Measurements from ENCODE around the gene TRAF5. TPM values are rescaled to one million over a fixed set of nuclear protein-coding genes. Genes with fewer than 3 reads are reported as not detected.

Gene TRAF5
- total RNA-seq, 2 donors from 2014 or later = 56.5 to 78.3 TPM

GRCh38 chr1:211313392-211313791 lies 13.2 kb upstream of the TRAF5 start:
- Histone ChIP-seq H3K9ac (ENCODE audit: extremely low read depth, low read length, poor library complexity, severe bottlenecking) (no peak overlapping the region), H3K4me1 (ENCODE audit: control insufficient read depth, insufficient read depth, low read length) (no peaks in the 10 kb centered on the region), H3K27me3 (ENCODE audit: control insufficient read depth, insufficient read depth, low read length, poor library complexity, severe bottlenecking) (no peaks in the 10 kb centered on the region), H3K9me3 (ENCODE audit: control insufficient read depth, low read length) (no peaks in the 10 kb centered on the region), H3K36me3 (ENCODE audit: control insufficient read depth, insufficient read depth, low read length) (peaks cover 78% of the 10 kb centered on the region), H3K27ac (ENCODE audit: low read depth, low read length) (no peak overlapping the region), H3K4me3 (ENCODE audit: low read length) (no peak overlapping the region)
- no peaks in the 10 kb centered on the region for H3K27me3 Mint-ChIP-seq (ENCODE audit: insufficient read depth)
- H3K9me3 Mint-ChIP-seq = no peaks in the 10 kb centered on the region
- peaks cover 32% of the 10 kb centered on the region for H3K36me3 Mint-ChIP-seq (ENCODE audit: low read depth)
- DNase-seq = no peak
- WGBS, 2 experiments (ENCODE audit: insufficient coverage in 1 of 2, insufficient read length in 1 of 2) = 95 to 98% methylated on average over 8 to 11 of the region's 11 CpGs
- no peak for TF ChIP-seq CTCF (conservative IDR thresholded peaks at IDR 0.05)
- H3K4me3 Mint-ChIP-seq = no peak overlapping the region
- peaks cover 10% of the 10 kb centered on the region for H3K4me1 Mint-ChIP-seq
- H3K27ac Mint-ChIP-seq = no peak overlapping the region

DNA sequence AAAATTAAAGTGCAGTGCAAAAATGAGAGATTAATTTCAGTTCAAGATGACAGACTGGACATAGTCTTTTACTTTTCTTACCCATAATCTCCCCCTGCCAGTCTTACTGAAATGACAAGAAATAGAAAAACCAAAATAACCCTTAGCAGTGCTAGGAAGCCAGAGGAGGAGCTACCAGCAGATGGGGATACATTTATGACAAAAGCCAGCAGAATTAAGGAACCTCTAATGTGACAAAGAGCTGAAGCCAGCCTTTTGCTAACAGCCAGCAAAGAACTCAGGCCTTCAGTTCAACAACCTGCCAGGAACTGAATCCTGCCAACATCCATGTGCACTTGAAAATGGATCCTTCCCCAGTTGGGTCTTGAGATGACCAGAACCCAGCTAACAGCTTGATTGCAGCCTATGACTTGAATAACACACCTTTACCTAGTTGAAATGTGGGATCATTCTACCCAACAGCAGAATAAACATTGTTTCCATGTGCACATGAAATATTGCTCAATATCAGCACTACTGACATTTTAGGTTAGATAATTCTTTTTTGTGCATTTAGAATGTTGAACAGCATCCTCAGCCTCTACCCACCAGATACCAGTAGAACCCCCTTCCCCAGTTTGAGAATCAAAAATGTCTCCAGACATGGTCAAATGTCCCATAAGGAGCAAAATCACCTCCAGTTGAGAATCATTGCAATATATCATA lies 7.9 kb upstream of the TRAF5 start:
- peaks cover 6% of the 10 kb centered on the region for H3K4me1 ChIP-seq (ENCODE audit: control insufficient read depth, insufficient read depth, low read length)
- H3K27me3 Mint-ChIP-seq (ENCODE audit: insufficient read depth) = no peaks in the 10 kb centered on the region
- no peak overlapping the region for H3K4me3 ChIP-seq (ENCODE audit: low read length)
- H3K27ac Mint-ChIP-seq = no peak overlapping the region
- TF ChIP-seq CTCF (conservative IDR thresholded peaks at IDR 0.05) = no peak
- H3K36me3 Mint-ChIP-seq (ENCODE audit: low read depth) = peaks cover 14% of the 10 kb centered on the region
- no peak overlapping the region for H3K4me3 Mint-ChIP-seq
- H3K9ac ChIP-seq (ENCODE audit: extremely low read depth, low read length, poor library complexity, severe bottlenecking) = no peak overlapping the region
- DNase-seq = no peak
- H3K36me3 ChIP-seq (ENCODE audit: control insufficient read depth, insufficient read depth, low read length) = peaks cover 38% of the 10 kb centered on the region
- no peak overlapping the region for H3K27ac ChIP-seq (ENCODE audit: low read depth, low read length)
- no peaks in the 10 kb centered on the region for H3K9me3 ChIP-seq (ENCODE audit: control insufficient read depth, low read length)
- H3K27me3 ChIP-seq (ENCODE audit: control insufficient read depth, insufficient read depth, low read length, poor library complexity, severe bottlenecking) = no peaks in the 10 kb centered on the region
- H3K4me1 Mint-ChIP-seq = peaks cover 4% of the 10 kb centered on the region
- no peaks in the 10 kb centered on the region for H3K9me3 Mint-ChIP-seq

GRCh38 chr1:211319892-211320291 lies 6.7 kb upstream of the TRAF5 start:
- Histone ChIP-seq H3K27me3 (ENCODE audit: control insufficient read depth, insufficient read depth, low read length, poor library complexity, severe bottlenecking) (no peaks in the 10 kb centered on the region), H3K4me1 (ENCODE audit: control insufficient read depth, insufficient read depth, low read length) (peaks cover 6% of the 10 kb centered on the region), H3K9ac (ENCODE audit: extremely low read depth, low read length, poor library complexity, severe bottlenecking) (no peak overlapping the region), H3K4me3 (ENCODE audit: low read length) (no peak overlapping the region), H3K27ac (ENCODE audit: low read depth, low read length) (no peak overlapping the region), H3K36me3 (ENCODE audit: control insufficient read depth, insufficient read depth, low read length) (peaks cover 26% of the 10 kb centered on the region), H3K9me3 (ENCODE audit: control insufficient read depth, low read length) (no peaks in the 10 kb centered on the region)
- H3K9me3 Mint-ChIP-seq = no peaks in the 10 kb centered on the region
- peaks cover 4% of the 10 kb centered on the region for H3K4me1 Mint-ChIP-seq
- H3K27me3 Mint-ChIP-seq (ENCODE audit: insufficient read depth) = no peaks in the 10 kb centered on the region
- TF ChIP-seq CTCF (conservative IDR thresholded peaks at IDR 0.05) = no peak
- no peak overlapping the region for H3K4me3 Mint-ChIP-seq
- peaks cover 7% of the 10 kb centered on the region for H3K36me3 Mint-ChIP-seq (ENCODE audit: low read depth)
- no peak overlapping the region for H3K27ac Mint-ChIP-seq
- DNase-seq = no peak
